WTC11 (cell line): ENCODE results near the gene NHSL1. TPM values are rescaled to one million over a fixed set of nuclear protein-coding genes. Genes with fewer than 3 reads are reported as not detected.

Source experiments
- ATAC-seq: fragments of 200-7000 bp; cut with Tn5 transposase; 2 replicates; pipeline ENCODE4 v1.10.0; 2021; ENCODE audit warnings: mild to moderate bottlenecking, moderate library complexity
- CTCF ChIA-PET: fragments of 300-600 bp; sonication (Branson Sonifier 250); formaldehyde crosslinking; loops from one replicate; lab custom pipeline; 2021; ENCODE audit warnings: antibody characterized with exemption; lab: Charles Lee
- POLR2A ChIA-PET: fragments of 350-600 bp; sonication (Branson Sonifier 250); formaldehyde crosslinking; loops from one replicate; lab custom pipeline; 2021; ENCODE audit warnings: antibody characterized with exemption; lab: Charles Lee
- DNase-seq: peaks from one replicate; pipeline ENCODE4 v3.0.0; 2021; ENCODE audit warnings: low spot score
- H3K27ac Mint-ChIP-seq: 2 replicates; pipeline ENCODE4 v1.8.0; 2021; ENCODE audit warnings: mixed read lengths
- H3K27me3 Mint-ChIP-seq: 2 replicates; pipeline ENCODE4 v1.8.0; 2021; ENCODE audit warnings: low read depth, mild to moderate bottlenecking, moderate library complexity, mixed read lengths
- H3K36me3 Mint-ChIP-seq: 2 replicates; pipeline ENCODE4 v1.8.0; 2021; ENCODE audit warnings: mixed read lengths
- H3K4me1 Mint-ChIP-seq: 2 replicates; pipeline ENCODE4 v1.8.0; 2022; ENCODE audit warnings: mixed read lengths
- H3K4me3 Mint-ChIP-seq: 2 replicates; pipeline ENCODE4 v1.8.0; 2021; ENCODE audit warnings: mild to moderate bottlenecking, moderate library complexity, mixed read lengths
- H3K9me3 Mint-ChIP-seq: 2 replicates; pipeline ENCODE4 v1.8.0; 2021; ENCODE audit warnings: mixed read lengths
- CREB1 ChIP-seq: sonication (generic); formaldehyde crosslinking; IDR thresholded peaks from 2 replicates; pipeline ENCODE4 v1.8.0; 2023; ENCODE audit warnings: mild to moderate bottlenecking, missing genetic modification reagents
- NR1H2 ChIP-seq: sonication (generic); formaldehyde crosslinking; IDR thresholded peaks from 2 replicates; pipeline ENCODE4 v1.9.0; 2021; ENCODE audit warnings: mild to moderate bottlenecking, moderate library complexity, missing genetic modification reagents
- RELA ChIP-seq: sonication (generic); formaldehyde crosslinking; IDR thresholded peaks from 2 replicates; pipeline ENCODE4 v1.8.1; 2022; ENCODE audit warnings: missing genetic modification reagents, mild to moderate bottlenecking, borderline replicate concordance
- SMAD4 ChIP-seq: sonication (generic); formaldehyde crosslinking; IDR thresholded peaks from 2 replicates; pipeline ENCODE4 v1.8.0; 2022; ENCODE audit warnings: mild to moderate bottlenecking, missing genetic modification reagents
- TP53 ChIP-seq: sonication (generic); formaldehyde crosslinking; IDR thresholded peaks from 2 replicates; pipeline ENCODE4 v1.8.1; 2023; ENCODE audit warnings: mild to moderate bottlenecking, missing genetic modification reagents
- ZBTB21 ChIP-seq: sonication (generic); formaldehyde crosslinking; IDR thresholded peaks from 2 replicates; pipeline ENCODE4 v1.8.1; 2023; ENCODE audit warnings: mild to moderate bottlenecking, missing genetic modification reagents, borderline replicate concordance
- ZNF121 ChIP-seq: sonication (generic); formaldehyde crosslinking; IDR thresholded peaks from 2 replicates; pipeline ENCODE4 v1.8.0; 2023; ENCODE audit warnings: missing genetic modification reagents
- ZNF138 ChIP-seq: sonication (generic); formaldehyde crosslinking; conservative IDR thresholded peaks from 2 replicates; pipeline ENCODE4 v1.8.1; 2022; ENCODE audit warnings: mild to moderate bottlenecking, moderate library complexity, missing genetic modification reagents
- ZNF219 ChIP-seq: sonication (generic); formaldehyde crosslinking; IDR thresholded peaks from 2 replicates; pipeline ENCODE4 v1.8.0; 2023; ENCODE audit warnings: missing genetic modification reagents, mild to moderate bottlenecking, borderline replicate concordance
- ZNF317 ChIP-seq: sonication (generic); formaldehyde crosslinking; IDR thresholded peaks from 2 replicates; pipeline ENCODE4 v1.8.1; 2023; ENCODE audit warnings: low read depth, mild to moderate bottlenecking, moderate library complexity, missing genetic modification reagents, borderline replicate concordance
- total RNA-seq: library from RNA; stranded (reverse); gene quantifications from 3 replicates; pipeline ENCODE4 v1.2.3, GENCODE V29; 2021
- TF ChIP-seq, protein P1 (sequence below): sonication (generic); formaldehyde crosslinking; IDR thresholded peaks from 2 replicates; pipeline ENCODE4 v1.8.1; 2022; ENCODE audit warnings: mild to moderate bottlenecking, missing genetic modification reagents, moderate library complexity, borderline replicate concordance
- TF ChIP-seq, protein P2 (sequence below): fragments of 250-450 bp; sonication (Bioruptor Pico); IDR thresholded peaks from 2 replicates; pipeline ENCODE4 v1.9.0; 2021; ENCODE audit warnings: moderate library complexity, mild to moderate bottlenecking, inconsistent platforms, borderline replicate concordance
- TF ChIP-seq, protein P3 (sequence below): sonication (generic); formaldehyde crosslinking; conservative IDR thresholded peaks from 2 replicates; pipeline ENCODE4 v1.8.1; 2023; ENCODE audit warnings: mild to moderate bottlenecking, low read depth, missing genetic modification reagents, moderate library complexity
- TF ChIP-seq, protein P4 (sequence below): sonication (generic); formaldehyde crosslinking; IDR thresholded peaks from 2 replicates; pipeline ENCODE4 v1.8.1; 2022; ENCODE audit warnings: low read depth, missing genetic modification reagents, borderline replicate concordance
- TF ChIP-seq, protein P5 (sequence below): sonication (generic); formaldehyde crosslinking; IDR thresholded peaks from 2 replicates; pipeline ENCODE4 v1.8.0; 2023; ENCODE audit warnings: missing genetic modification reagents, mild to moderate bottlenecking, borderline replicate concordance
- TF ChIP-seq, protein P6 (sequence below): sonication (generic); formaldehyde crosslinking; IDR thresholded peaks from 2 replicates; pipeline ENCODE4 v1.8.1; 2022; ENCODE audit warnings: mild to moderate bottlenecking, moderate library complexity, missing genetic modification reagents

Gene NHSL1
- total RNA-seq, 1 experiment from 2014 or later = 31.1 TPM

DNA sequence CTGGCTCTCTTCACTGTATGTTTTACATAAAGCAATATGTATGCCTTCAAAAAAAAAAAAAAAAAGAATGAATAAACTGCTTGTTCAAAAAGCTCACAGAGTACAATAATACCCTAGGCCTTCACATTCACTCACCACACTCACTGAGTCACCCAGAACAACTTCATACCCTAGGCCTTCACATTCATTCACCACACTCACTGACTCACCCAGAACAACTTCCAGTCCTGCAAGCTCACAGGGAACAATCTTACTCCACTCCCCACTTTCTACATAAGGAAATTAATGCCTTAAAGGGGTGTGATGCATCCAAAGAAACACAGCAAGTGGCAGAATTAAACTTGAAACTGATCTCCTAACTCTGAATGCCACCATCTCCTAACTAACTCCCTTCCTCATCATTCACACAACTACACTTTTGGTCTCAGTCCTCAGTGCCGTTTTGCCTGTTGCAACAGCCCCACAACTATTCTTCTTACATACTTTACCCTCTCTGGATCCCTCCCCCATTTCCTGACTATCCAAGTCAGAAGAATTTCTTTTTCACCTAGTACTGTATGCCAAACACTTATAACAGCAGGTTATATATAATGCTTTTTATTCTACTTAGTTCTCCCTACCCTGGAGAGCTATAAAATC is 34.2 kb downstream of the NHSL1 start:
- H3K9me3 Mint-ChIP-seq = no peaks in the 10 kb centered on the region

More for the DNA sequence above, 34.2 kb downstream of the NHSL1 start:
- TF ChIP-seq, protein P1, sequence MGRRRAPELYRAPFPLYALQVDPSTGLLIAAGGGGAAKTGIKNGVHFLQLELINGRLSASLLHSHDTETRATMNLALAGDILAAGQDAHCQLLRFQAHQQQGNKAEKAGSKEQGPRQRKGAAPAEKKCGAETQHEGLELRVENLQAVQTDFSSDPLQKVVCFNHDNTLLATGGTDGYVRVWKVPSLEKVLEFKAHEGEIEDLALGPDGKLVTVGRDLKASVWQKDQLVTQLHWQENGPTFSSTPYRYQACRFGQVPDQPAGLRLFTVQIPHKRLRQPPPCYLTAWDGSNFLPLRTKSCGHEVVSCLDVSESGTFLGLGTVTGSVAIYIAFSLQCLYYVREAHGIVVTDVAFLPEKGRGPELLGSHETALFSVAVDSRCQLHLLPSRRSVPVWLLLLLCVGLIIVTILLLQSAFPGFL (CRISPR knock-in tag) = no peak
- TF ChIP-seq, protein P2, sequence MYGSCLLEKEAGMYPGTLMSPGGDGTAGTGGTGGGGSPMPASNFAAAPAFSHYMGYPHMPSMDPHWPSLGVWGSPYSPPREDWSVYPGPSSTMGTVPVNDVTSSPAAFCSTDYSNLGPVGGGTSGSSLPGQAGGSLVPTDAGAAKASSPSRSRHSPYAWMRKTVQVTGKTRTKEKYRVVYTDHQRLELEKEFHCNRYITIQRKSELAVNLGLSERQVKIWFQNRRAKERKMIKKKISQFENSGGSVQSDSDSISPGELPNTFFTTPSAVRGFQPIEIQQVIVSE (CRISPR knock-in tag) = no peak
- TF ChIP-seq ZBTB21 (CRISPR knock-in tag) = no peak
- TF ChIP-seq, protein P3, sequence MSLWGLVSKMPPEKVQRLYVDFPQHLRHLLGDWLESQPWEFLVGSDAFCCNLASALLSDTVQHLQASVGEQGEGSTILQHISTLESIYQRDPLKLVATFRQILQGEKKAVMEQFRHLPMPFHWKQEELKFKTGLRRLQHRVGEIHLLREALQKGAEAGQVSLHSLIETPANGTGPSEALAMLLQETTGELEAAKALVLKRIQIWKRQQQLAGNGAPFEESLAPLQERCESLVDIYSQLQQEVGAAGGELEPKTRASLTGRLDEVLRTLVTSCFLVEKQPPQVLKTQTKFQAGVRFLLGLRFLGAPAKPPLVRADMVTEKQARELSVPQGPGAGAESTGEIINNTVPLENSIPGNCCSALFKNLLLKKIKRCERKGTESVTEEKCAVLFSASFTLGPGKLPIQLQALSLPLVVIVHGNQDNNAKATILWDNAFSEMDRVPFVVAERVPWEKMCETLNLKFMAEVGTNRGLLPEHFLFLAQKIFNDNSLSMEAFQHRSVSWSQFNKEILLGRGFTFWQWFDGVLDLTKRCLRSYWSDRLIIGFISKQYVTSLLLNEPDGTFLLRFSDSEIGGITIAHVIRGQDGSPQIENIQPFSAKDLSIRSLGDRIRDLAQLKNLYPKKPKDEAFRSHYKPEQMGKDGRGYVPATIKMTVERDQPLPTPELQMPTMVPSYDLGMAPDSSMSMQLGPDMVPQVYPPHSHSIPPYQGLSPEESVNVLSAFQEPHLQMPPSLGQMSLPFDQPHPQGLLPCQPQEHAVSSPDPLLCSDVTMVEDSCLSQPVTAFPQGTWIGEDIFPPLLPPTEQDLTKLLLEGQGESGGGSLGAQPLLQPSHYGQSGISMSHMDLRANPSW (CRISPR knock-in tag) = no peak
- no peak for TF ChIP-seq TP53 (CRISPR knock-in tag)
- TF ChIP-seq, protein P4, sequence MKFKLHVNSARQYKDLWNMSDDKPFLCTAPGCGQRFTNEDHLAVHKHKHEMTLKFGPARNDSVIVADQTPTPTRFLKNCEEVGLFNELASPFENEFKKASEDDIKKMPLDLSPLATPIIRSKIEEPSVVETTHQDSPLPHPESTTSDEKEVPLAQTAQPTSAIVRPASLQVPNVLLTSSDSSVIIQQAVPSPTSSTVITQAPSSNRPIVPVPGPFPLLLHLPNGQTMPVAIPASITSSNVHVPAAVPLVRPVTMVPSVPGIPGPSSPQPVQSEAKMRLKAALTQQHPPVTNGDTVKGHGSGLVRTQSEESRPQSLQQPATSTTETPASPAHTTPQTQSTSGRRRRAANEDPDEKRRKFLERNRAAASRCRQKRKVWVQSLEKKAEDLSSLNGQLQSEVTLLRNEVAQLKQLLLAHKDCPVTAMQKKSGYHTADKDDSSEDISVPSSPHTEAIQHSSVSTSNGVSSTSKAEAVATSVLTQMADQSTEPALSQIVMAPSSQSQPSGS (CRISPR knock-in tag) = no peak
- TF ChIP-seq, protein P5, sequence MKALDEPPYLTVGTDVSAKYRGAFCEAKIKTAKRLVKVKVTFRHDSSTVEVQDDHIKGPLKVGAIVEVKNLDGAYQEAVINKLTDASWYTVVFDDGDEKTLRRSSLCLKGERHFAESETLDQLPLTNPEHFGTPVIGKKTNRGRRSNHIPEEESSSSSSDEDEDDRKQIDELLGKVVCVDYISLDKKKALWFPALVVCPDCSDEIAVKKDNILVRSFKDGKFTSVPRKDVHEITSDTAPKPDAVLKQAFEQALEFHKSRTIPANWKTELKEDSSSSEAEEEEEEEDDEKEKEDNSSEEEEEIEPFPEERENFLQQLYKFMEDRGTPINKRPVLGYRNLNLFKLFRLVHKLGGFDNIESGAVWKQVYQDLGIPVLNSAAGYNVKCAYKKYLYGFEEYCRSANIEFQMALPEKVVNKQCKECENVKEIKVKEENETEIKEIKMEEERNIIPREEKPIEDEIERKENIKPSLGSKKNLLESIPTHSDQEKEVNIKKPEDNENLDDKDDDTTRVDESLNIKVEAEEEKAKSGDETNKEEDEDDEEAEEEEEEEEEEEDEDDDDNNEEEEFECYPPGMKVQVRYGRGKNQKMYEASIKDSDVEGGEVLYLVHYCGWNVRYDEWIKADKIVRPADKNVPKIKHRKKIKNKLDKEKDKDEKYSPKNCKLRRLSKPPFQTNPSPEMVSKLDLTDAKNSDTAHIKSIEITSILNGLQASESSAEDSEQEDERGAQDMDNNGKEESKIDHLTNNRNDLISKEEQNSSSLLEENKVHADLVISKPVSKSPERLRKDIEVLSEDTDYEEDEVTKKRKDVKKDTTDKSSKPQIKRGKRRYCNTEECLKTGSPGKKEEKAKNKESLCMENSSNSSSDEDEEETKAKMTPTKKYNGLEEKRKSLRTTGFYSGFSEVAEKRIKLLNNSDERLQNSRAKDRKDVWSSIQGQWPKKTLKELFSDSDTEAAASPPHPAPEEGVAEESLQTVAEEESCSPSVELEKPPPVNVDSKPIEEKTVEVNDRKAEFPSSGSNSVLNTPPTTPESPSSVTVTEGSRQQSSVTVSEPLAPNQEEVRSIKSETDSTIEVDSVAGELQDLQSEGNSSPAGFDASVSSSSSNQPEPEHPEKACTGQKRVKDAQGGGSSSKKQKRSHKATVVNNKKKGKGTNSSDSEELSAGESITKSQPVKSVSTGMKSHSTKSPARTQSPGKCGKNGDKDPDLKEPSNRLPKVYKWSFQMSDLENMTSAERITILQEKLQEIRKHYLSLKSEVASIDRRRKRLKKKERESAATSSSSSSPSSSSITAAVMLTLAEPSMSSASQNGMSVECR (CRISPR knock-in tag) = no peak
- TF ChIP-seq, protein P6, sequence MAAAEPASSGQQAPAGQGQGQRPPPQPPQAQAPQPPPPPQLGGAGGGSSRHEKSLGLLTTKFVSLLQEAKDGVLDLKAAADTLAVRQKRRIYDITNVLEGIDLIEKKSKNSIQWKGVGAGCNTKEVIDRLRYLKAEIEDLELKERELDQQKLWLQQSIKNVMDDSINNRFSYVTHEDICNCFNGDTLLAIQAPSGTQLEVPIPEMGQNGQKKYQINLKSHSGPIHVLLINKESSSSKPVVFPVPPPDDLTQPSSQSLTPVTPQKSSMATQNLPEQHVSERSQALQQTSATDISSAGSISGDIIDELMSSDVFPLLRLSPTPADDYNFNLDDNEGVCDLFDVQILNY (CRISPR knock-in tag) = no peak
- no peak for TF ChIP-seq ZNF317 (CRISPR knock-in tag)
- no peak for TF ChIP-seq RELA (CRISPR knock-in tag)
- TF ChIP-seq ZNF219 = no peak
- no peak for TF ChIP-seq ZNF121 (CRISPR knock-in tag)
- TF ChIP-seq CREB1 (CRISPR knock-in tag) = no peak
- no peak for TF ChIP-seq ZNF138 (CRISPR knock-in tag)
- no peak for TF ChIP-seq NR1H2
- no peak for TF ChIP-seq SMAD4
- no peaks in the 10 kb centered on the region for H3K27me3 Mint-ChIP-seq
- H3K4me3 Mint-ChIP-seq = no peak overlapping the region
- peak overlapping the region; percentile 43 for H3K27ac Mint-ChIP-seq
- H3K4me1 Mint-ChIP-seq = peaks cover 5% of the 10 kb centered on the region; the same call in 1 of the 2 replicates
- ChIA-PET CTCF (no interaction called here), POLR2A (interaction anchor here (0.7 kb wide), 1 partner anchor 27 kb away, joined by 3 read pairs; no protein-coding TSS in a partner anchor)
- ATAC-seq (peak; percentile 28; the same call in 1 of the 2 replicates), DNase-seq (no peak)
- H3K36me3 Mint-ChIP-seq = peaks cover 24% of the 10 kb centered on the region
